Retina (tissue), 1 donor: ENCODE data around the gene RNF38.

Experiments
- DNase-seq: peaks from one replicate; pipeline ENCODE4 v3.0.0-alpha.2; 2016

RNF38 gene

GRCh38 chr9:36290996-36291395 is 109.1 kb downstream of the RNF38 start:
- no peak for DNase-seq

GRCh38 chr9:36289836-36290435 is 110.1 kb downstream of the RNF38 start:
- DNase-seq = no peak

GRCh38 chr9:36288070-36288469 is 112.0 kb downstream of the RNF38 start:
- DNase-seq = no peak
